CD4-positive, alpha-beta T cell (primary cell): ENCODE data around the gene PLEKHA7. TPM values are rescaled to one million over a fixed set of nuclear protein-coding genes. Genes with fewer than 3 reads are reported as not detected.

Experiments used
- ATAC-seq: fragments of 200-7000 bp; cut with Tn5 transposase; one replicate; pipeline ENCODE4 v1.10.0; 2022; ENCODE audit warnings: mild to moderate bottlenecking; ENCODE audit not compliant: poor library complexity
- CTCF ChIA-PET: fragments of 350-600 bp; sonication (Branson Sonifier 250); formaldehyde crosslinking; loops from one replicate; lab custom pipeline; 2021; ENCODE audit warnings: antibody characterized with exemption, inconsistent platforms; lab: Charles Lee
- POLR2A ChIA-PET: fragments of 350-600 bp; sonication (Branson Sonifier 250); formaldehyde crosslinking; loops from one replicate; lab custom pipeline; 2021; ENCODE audit warnings: antibody characterized with exemption, inconsistent platforms; lab: Charles Lee
- DNase-seq, 14 experiments: peaks; one replicate each; pipeline ENCODE4 v3.0.0-alpha.2; 2013 to 2020; ENCODE audit warnings: mixed read lengths in 2 of 14
- H3K27ac ChIP-seq, 2 donors: one replicate each; pipeline versions ENCODE4 v1.5.1 to v1.7.0; 2013; ENCODE audit warnings: low read length in 2 of 2, low read depth in 1 of 2, mild to moderate bottlenecking in 1 of 2
- H3K27me3 ChIP-seq, 2 experiments: 1 replicate in 1 of 2; 2 replicates in 1 of 2; pipeline versions ENCODE4 v1.6.1 to v1.7.0; 2013; ENCODE audit warnings: low read length in 2 of 2, control low read depth in 1 of 2, mild to moderate bottlenecking in 1 of 2, moderate library complexity in 1 of 2; ENCODE audit not compliant: insufficient read depth in 2 of 2, control insufficient read depth in 1 of 2
- H3K36me3 ChIP-seq: one replicate; pipeline ENCODE4 v1.6.1; 2013; ENCODE audit warnings: low read length, control low read depth; ENCODE audit not compliant: insufficient read depth
- H3K4me1 ChIP-seq: one replicate; pipeline ENCODE4 v1.6.1; 2013; ENCODE audit warnings: low read length, control low read depth; ENCODE audit not compliant: insufficient read depth
- H3K4me3 ChIP-seq: one replicate; pipeline ENCODE4 v1.5.1; 2013; ENCODE audit warnings: mild to moderate bottlenecking, low read length, moderate library complexity
- H3K9me3 ChIP-seq, 2 experiments: 1 replicate in 1 of 2; 2 replicates in 1 of 2; pipeline versions ENCODE4 v1.6.1 to v1.7.0; 2013; ENCODE audit warnings: low read length in 2 of 2, mild to moderate bottlenecking in 2 of 2, control low read depth in 1 of 2, moderate library complexity in 1 of 2; ENCODE audit not compliant: control insufficient read depth in 1 of 2, insufficient read depth in 1 of 2
- H3K27ac Mint-ChIP-seq: one replicate; pipeline ENCODE4 v1.8.0; 2020; ENCODE audit warnings: mixed read lengths
- H3K27me3 Mint-ChIP-seq: one replicate; pipeline ENCODE4 v1.8.0; 2021; ENCODE audit warnings: mixed read lengths
- H3K36me3 Mint-ChIP-seq: one replicate; pipeline ENCODE4 v1.8.0; 2021; ENCODE audit warnings: low read depth, mixed read lengths
- H3K4me1 Mint-ChIP-seq: one replicate; pipeline ENCODE4 v1.8.0; 2021; ENCODE audit warnings: low read depth, mixed read lengths
- H3K4me3 Mint-ChIP-seq: one replicate; pipeline ENCODE4 v1.8.0; 2020; ENCODE audit warnings: mild to moderate bottlenecking, mixed read lengths
- H3K9me3 Mint-ChIP-seq: one replicate; pipeline ENCODE4 v1.8.0; 2020; ENCODE audit warnings: mixed read lengths
- CTCF ChIP-seq: fragments of 200-600 bp; IDR thresholded peaks from one replicate; pipeline ENCODE4 v1.8.0; 2022; ENCODE audit warnings: antibody characterized with exemption, mild to moderate bottlenecking
- intact Hi-C, 2 experiments: fragments of 100-400 bp; cut with DNase I in 1 of 2; cut with micrococcal nuclease in 1 of 2; formaldehyde crosslinking; loops; one replicate each; pipeline versions ENCODE4 v1.15.1 to v1.9.0; 2023 to 2025; cut with DNase I, micrococcal nuclease
- total RNA-seq, 174 experiments: library from RNA in 2 of 174; stranded (reverse) in 2 of 174; gene quantifications; one replicate each; pipeline ENCODE4 v1.2.3 and lab custom pipeline; 2021 to 2026

Gene PLEKHA7
- total RNA-seq, 2 experiments from 2014 or later = 4.5 to 4.8 TPM

GRCh38 chr11:16785520-16786128 is 228.6 kb downstream of the PLEKHA7 start:
- intact Hi-C loops = loop anchor here in 1 of 2 experiments (5.0 to 10.0 kb wide), 2 partner anchors 279 to 717 kb away; no protein-coding TSS in a partner anchor
- POLR2A ChIA-PET = interaction anchor here (0.6 kb wide), 1 partner anchor 48 kb away, joined by 3 read pairs; no protein-coding TSS in a partner anchor
- Histone ChIP-seq H3K4me3 (no peak overlapping the region), H3K27ac (no peak overlapping the region), H3K9me3 (peaks cover 0 to 3% of the 10 kb centered on the region in 2 experiments), H3K4me1 (peaks cover 3% of the 10 kb centered on the region), H3K27me3 (no peaks in the 10 kb centered on the region), H3K36me3 (no peaks in the 10 kb centered on the region)
- no peaks in the 10 kb centered on the region for H3K4me1 Mint-ChIP-seq
- no peaks in the 10 kb centered on the region for H3K9me3 Mint-ChIP-seq
- TF ChIP-seq CTCF = peak; percentile 82
- no peaks in the 10 kb centered on the region for H3K27me3 Mint-ChIP-seq
- DNase-seq (peak; percentile 12 to 73 (median 38)), ATAC-seq (peak; percentile 79)
- CTCF ChIA-PET = interaction anchor here (0.5 to 1.0 kb wide), 3 partner anchors 9 to 293 kb away, joined by 3 to 4 read pairs (median 3); no protein-coding TSS in a partner anchor
- H3K36me3 Mint-ChIP-seq = no peaks in the 10 kb centered on the region
- no peak overlapping the region for H3K27ac Mint-ChIP-seq
- H3K4me3 Mint-ChIP-seq = no peak overlapping the region

GRCh38 chr11:16784666-16785065 is 229.5 kb downstream of the PLEKHA7 start:
- DNase-seq (no peak), ATAC-seq (no peak)
- Mint-ChIP-seq H3K27ac (no peak overlapping the region), H3K4me3 (no peak overlapping the region), H3K9me3 (no peaks in the 10 kb centered on the region), H3K36me3 (no peaks in the 10 kb centered on the region), H3K4me1 (no peaks in the 10 kb centered on the region), H3K27me3 (no peaks in the 10 kb centered on the region)
- H3K36me3 ChIP-seq = no peaks in the 10 kb centered on the region
- intact Hi-C loops = loop anchor here in 1 of 2 experiments (5.0 to 10.0 kb wide), 2 partner anchors 280 to 718 kb away; no protein-coding TSS in a partner anchor
- H3K4me3 ChIP-seq = no peak overlapping the region
- no peaks in the 10 kb centered on the region for H3K27me3 ChIP-seq
- peaks cover 3% of the 10 kb centered on the region for H3K4me1 ChIP-seq
- ChIA-PET CTCF (no interaction called here), POLR2A (no interaction called here)
- no peak for TF ChIP-seq CTCF
- peaks cover 0 to 3% of the 10 kb centered on the region in 2 experiments for H3K9me3 ChIP-seq
- no peak overlapping the region for H3K27ac ChIP-seq

- Histone ChIP-seq H3K36me3 (no peaks in the 10 kb centered on the region), H3K4me3 (no peak overlapping the region), H3K27me3 (no peaks in the 10 kb centered on the region), H3K4me1 (peaks cover 3% of the 10 kb centered on the region), H3K27ac (no peak overlapping the region), H3K9me3 (peaks cover 0 to 3% of the 10 kb centered on the region in 2 experiments)
- no peaks in the 10 kb centered on the region for H3K4me1 Mint-ChIP-seq
- no peaks in the 10 kb centered on the region for H3K9me3 Mint-ChIP-seq
- DNase-seq = no peak
- H3K27ac Mint-ChIP-seq = no peak overlapping the region
- ATAC-seq = no peak
- H3K27me3 Mint-ChIP-seq = no peaks in the 10 kb centered on the region
- ChIA-PET CTCF (no interaction called here), POLR2A (interaction anchor here (1.0 kb wide), 1 partner anchor 9 kb away, joined by 3 read pairs; no protein-coding TSS in a partner anchor)
- intact Hi-C loops = loop anchor here in 1 of 2 experiments (10.0 kb wide), 1 partner anchor 281 kb away; no protein-coding TSS in a partner anchor
- no peak overlapping the region for H3K4me3 Mint-ChIP-seq
- TF ChIP-seq CTCF = no peak
- no peaks in the 10 kb centered on the region for H3K36me3 Mint-ChIP-seq
These were observed 230.1 kb downstream of the PLEKHA7 start for GRCh38 chr11:16784097-16784496.
